GM18520 (cell line): ENCODE measurements around the gene TMEM176A.

Experiments
- ATAC-seq: cut with Tn5 transposase; IDR thresholded peaks from one replicate; pipeline ENCODE4 v1.9.1; 2021; ENCODE audit not compliant: unreplicated experiment

Gene TMEM176A

DNA sequence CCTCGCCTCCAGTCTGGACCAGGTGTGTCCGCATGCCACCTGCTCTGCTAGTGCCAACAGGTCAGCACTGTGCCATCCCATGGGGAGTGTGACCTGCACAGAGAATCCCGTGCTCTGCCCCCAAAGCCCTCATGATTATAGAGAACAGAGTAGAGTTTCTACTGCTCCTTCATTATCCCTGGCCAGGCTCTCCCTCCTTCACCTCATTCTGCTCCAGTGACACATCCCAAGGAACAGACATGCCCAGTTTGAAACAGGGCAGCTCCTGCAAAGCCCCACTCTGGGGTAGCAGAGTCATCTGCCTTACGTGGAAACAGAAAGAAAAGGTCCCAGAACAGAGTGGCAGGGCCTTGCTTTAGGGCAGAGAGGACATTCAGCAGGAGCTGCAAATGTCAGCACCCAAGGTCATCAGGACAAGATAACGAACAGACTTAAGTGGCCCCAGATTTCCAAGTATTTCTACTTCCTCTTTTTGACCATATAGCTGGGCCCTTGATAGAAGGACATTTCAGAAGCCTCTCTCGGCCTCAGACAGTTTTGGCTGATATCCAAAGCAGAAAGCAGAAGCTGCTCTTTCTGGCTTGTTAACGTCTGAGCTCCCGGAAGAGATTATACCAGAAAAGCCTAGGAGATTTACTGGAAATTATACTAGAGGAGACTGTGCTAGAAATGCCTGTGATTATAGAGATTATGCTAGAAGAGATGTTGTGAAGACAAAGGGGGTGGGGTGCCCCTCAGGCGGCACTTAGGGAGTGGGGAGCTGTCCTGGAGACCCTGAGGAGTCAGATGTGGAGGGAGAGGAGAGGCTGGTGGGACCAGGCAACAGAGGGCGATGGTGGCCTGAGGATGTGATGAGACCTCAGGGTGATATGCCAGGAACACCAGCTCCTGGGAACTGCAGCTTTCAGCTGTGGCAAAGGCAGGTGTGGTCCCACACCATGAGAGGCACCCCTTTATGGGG is 13.0 kb upstream of the TMEM176A start:
- ATAC-seq = no peak

DNA sequence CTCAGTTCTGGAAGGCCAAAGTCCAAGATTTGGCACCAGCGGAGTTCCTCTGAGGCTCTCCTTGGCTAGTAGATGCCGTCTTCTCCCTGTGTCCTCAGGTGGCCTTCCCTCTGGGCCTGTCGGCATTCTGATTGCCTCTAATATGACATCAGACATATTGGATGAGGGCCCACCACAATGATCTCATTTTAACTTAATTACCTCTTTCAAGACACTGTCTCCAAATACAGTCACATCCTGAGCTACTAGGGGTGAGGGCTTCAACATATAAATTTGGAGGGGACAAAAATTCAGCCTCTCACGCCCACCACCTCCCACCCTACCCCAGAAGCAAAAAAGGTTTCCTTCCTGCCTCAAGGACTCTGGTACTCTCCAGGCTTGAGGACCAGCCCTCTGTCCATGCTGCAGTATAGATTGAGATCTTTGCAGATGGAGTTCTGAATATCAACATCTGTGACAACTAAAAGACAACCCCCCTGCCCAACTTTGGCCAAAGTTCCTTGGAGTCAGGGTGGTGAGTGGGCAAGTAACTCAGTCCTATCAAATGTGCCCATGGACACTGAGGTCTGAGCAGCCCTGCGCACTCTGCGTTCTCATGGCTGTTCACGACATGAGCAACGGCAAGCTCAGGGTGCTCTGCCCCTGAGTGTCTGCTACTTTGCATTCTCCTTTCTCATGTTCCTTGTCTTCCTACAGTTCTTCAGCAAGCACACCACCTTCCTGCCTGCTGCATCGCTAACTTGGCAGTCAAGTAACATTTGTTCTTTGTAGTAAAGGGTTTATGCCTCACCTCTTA is 11.9 kb upstream of the TMEM176A start:
- no peak for ATAC-seq

DNA sequence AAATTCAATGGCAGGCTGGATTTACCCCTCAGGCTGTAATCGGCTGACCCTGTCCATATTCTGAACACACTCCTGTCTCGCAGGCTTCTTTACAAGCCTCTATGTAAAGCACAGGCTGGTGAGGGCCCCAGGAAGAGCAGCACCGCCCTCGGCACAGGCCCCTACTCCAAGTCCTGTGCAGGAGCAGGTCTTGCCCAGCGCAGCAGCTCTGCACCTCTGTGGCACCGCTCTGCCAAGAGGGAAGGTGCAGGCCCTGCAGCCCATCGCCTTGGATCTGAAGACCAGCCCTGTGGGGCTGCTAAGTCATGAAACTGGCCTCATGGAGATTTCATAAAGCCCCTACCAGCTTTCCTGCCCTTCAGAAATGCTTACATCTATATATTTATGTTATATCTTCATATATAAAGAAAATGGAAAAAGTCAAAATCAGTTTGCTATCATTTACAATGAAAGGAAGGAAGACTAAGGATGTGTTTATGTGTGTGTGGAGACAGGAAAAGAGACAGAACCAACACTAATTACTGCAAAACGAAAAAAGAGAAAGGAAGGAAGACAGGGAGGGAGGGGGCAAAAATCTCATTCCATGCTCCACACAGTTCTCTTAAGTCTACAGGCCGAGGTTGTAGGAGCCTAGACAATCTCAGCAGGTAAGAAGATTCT is 10.0 kb upstream of the TMEM176A start:
- no peak for ATAC-seq

DNA sequence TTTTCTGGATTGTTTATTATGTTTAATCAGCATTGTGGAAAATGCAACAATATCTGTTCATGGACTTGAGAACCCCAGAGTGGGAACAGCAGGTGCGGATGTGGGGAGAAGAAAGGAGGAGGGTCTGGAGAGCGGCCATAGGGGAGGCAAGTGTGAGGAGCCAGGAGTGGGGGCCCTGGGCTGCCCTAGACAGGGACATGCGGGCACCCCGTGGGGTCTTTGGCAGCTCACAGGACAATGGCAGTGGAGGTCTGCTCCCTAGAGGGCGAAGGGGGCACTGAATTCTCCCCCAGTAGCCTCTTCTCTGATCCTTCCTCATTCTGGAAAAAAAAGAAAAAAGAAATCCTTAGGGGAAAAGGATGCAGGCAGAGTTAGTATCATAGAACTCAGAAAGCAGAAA is 9.3 kb upstream of the TMEM176A start:
- no peak for ATAC-seq

DNA sequence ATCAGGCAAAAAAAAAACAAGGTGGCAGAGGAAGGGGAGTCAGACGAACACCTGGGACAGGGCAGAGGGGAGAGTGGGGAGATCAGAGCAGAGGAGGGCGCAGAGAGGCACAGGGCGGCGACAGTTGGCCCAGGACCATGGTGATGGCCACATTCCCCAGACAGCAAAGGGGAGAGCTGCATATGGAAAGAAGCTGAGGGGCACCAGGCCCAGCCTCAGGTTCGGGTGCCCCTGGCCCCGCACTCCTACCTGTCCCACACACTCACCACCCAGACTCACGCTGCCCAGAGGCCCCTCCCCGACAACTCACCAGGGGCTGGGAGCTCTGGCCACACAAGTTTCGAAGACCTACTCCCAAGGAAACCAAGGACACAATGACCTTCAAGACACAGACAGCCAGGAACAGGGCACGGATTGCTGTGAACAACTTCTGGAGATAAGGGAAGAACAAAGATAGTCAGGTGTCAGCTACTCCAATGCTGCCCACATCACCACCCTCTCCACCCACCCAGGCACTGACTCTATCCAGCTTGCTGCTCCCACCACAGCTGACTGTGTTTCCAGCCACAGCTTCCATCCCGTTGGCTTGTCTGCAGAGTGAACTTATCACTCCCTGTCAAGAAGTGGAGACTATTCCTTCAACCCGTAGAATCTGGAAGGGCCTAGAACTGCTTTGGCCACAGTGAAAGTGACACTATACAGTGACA is 8.7 kb upstream of the TMEM176A start:
- no peak for ATAC-seq

DNA sequence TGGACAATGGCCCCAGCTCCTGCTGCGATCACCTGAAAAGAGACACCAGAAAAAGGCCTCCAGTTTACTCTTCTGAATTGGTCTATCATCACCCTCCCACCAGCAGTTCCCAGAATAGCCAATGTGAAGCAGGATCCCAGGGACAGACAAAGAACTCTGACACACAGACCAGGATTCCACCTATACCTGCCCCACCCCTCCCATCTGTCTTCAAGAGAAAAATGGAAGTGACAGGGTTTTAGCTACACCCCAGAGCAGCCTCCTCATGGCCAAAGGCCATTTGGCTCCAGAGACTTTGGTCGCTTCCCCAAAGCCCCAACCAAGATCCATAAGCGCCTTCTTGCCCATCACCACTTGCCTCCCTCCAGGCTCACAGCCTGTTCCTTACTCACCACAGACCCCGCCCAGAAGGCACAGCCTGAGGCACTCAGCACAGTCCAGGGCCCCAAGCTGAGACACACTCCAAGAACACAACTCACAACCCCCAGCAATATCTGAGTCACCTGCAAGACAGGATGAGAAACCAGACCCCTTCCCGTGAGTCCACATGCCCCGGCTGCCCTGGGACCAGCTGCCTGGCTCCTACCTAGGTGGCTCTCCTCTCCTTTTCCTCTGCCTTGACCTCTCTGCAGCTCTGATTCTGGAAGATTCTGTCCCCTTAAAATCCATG is 6.9 kb upstream of the TMEM176A start:
- ATAC-seq = no peak

DNA sequence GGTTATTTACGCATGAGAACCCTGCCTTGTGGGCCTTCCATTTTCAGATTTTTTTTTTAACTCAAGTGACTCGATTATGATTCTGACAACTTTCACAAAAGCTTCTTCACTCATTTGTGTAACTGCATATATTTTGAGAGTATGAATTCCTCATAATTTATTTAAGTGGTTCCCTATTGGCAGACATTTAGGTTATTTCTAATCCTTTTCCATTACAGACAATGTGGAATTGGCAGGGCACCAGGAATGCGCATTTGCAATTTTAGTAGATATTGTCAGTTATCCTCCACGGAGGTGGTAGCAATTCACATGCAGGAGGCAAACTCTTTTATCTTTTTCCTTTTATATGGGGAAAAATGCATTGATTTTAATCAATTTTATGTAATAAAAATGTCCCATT is 2.9 kb upstream of the TMEM176A start:
- no peak for ATAC-seq

DNA sequence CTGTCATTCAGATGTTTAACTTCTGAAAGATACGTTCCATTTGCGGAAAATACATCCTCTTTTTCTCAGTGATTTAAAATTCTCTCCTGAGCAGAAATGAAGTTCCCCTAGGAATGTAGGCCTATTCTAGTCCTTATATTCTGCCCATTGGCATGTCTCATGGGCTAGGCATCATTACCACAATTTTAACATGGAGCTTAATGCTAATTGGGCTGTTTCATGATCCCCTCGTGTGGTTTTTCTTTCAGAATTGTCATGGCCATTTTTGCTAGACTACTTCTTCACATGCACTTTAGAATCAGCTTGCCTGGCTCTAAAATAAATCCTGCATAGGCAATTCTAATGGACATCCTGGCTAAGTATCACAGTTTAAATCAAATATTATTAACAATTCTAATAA is 1.4 kb upstream of the TMEM176A start:
- no peak for ATAC-seq

DNA sequence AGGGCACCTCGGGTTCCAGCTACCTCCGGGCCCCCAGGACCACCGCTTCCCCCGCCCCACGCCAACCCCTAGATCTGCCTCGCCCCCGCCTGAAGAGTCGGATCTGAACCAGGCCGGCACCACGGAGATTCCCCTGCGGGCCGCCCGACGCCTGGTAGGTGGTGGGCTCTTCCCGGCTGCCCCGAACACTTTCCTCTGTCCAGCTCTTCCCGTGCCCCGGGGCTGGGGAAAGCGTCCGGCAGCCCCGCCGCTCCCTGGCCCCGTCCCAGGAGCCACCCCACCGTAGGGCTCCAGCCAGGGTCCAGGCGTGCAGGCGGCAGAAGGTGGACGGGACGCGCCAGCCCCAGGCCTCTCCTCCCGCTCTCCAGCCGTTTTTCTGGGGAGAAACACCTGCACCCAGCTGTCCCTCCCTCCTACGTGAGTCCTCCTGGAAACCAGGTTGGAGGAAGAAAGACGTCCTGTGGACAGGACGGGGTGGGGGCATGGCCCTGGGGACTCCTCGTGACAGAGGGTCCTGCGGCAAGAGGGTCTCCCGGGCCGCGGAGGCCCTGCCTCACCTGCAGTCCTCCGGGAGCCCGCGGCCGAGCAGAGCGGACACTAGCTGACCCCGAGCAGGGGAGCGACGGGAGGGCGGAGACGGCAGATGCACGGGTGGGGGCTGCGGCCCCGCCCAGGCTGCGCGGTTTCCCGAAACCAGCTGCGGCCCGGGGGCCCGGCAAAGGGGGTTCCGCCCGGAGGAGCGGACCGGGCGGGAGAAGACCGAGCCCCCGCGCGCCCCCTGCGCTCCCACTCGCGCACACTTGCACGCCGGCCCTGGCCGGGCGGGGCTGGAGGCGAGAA is 608 bp upstream of the TMEM176A start, which contains the start of gene TMEM176B:
TMEM176B (minus strand) TSS at position 624 of the 840 bp plus-strand sequence. CDS start 3,795 bp downstream, outside the sequence.
- ATAC-seq = no peak

DNA sequence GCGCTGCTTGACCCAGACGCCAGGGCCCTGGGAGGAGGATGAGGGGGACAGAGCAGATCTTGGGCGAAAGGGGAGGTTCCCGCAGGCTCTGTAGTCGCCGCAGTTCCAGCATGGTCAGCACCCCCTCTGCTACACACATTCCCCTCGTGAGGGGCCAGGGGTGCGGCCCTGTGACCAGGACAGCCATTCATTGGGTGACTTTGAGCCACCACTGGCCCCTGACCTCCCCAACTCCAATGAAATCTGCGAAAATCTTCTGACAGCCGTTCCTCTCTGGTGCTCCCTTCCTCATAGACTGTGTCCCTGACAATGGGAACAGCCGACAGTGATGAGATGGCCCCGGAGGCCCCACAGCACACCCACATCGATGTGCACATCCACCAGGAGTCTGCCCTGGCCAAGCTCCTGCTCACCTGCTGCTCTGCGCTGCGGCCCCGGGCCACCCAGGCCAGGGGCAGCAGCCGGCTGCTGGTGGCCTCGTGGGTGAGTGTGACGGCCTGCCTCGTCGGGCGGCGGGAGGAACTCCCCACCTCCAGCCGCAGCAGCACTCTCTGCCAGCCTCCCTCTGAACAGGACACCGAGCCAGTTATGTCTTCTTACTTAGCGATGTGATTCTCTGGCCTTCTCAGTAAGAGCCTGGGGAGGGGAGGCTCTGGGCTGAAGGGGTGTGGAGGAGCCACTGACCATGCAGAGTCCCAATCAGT is 825 bp downstream of the TMEM176A start:
- ATAC-seq = no peak

DNA sequence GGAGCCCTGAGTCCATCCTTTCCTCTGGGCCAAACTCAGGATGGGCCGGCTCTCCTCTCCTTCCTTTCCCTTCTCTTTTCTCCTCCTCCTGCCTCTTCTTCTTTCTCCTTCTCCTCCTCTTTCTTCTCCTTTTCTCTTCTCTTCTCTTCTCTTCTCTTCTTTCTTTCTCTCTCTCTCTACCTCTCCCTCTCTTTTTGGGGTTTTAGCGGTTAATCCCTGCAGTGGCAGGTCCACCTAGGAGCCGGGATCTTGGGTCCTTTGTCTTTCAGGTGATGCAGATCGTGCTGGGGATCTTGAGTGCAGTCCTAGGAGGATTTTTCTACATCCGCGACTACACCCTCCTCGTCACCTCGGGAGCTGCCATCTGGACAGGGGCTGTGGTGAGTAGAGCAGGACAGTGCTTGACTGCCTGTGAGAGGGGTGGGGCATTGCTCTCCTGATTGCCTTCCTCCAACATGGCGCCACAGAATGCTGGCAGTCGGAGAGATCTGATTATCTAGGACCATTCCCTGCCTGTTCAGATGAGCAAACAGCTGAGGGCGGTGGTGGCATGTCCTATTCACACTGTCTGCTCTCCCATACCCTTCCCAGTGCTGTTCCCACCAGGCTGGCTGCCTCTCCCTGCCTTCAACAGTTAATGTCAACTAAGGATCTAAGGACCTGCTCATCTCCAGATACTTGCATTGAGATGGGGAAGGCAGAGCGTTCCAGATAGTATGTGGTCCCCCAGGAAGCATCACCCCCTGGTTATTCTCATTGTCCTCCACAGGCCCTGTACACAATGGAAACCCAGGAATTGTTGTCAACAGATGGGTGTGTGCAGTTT is 1.6 kb downstream of the TMEM176A start:
- ATAC-seq = no peak

DNA sequence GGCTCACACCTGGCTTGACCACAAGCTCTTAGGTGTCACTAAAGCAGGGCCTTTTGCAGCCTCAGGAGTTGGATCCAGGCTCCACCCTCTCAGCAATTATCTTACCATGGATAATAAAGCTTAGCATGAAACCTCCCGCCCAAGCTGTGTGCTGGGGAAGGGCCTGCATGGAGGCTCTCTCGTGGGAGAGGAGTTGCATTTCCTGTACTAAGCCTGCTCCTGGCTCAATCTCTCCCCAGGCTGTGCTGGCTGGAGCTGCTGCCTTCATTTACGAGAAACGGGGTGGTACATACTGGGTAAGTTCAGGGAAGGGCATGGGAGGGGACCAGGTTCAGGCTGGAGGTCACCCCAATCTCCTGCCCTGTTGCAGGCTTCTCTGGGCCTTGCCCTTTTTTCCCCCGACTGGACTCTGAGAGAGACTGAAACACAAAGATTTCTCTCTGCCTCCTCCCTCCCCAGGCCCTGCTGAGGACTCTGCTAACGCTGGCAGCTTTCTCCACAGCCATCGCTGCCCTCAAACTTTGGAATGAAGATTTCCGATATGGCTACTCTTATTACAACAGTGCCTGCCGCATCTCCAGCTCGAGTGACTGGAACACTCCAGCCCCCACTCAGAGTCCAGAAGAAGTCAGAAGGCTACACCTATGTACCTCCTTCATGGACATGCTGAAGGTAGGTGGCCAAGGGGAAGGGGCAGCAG is 2.7 kb downstream of the TMEM176A start:
- no peak for ATAC-seq

DNA sequence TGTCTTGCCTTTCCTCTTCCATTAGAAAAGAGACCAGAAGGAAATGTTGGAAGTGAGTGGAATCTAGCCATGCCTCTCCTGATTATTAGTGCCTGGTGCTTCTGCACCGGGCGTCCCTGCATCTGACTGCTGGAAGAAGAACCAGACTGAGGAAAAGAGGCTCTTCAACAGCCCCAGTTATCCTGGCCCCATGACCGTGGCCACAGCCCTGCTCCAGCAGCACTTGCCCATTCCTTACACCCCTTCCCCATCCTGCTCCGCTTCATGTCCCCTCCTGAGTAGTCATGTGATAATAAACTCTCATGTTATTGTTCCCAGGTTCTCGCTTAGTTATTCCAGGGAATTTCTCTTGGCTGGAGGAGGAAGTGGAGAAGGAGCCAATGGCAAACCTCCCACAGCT is 4.2 kb downstream of the TMEM176A start:
- no peak for ATAC-seq

DNA sequence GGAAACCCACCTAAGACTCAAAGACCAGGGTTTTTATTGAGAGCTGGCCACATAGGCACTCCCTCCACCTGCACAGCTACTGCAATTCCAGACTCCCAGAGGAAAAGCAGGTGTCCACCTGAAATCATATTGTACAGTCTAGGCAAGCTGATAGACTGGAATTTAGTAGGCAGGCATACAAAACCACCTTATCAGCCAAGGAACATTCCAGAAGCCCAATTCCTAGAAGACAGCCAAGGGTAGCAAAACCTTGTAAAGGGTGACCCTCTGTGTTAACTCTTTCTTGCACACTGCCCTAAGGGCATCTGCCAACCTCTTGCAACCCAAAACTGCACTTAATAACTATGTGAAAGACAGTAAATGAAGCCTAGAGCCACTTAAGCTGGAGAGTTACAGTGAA is 5.3 kb downstream of the TMEM176A start:
- no peak for ATAC-seq

DNA sequence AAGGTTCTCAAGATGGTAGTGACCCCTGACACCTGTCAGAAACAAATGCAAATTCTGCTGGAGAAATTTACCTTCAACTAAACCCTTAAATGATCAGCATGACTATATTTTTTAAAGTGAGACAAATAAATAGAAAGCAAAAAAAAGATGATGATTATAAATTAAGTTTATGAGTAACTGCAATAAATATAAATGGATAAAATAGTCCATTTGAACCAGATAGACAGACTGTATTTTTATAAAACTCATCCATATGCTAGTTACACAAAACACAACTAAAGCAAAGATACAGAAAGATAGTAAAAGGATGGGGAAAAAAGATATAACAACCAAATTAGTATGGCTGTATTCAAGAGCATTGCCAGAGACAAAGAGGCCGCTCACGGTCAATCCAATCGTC is 5.9 kb downstream of the TMEM176A start:
- no peak for ATAC-seq

DNA sequence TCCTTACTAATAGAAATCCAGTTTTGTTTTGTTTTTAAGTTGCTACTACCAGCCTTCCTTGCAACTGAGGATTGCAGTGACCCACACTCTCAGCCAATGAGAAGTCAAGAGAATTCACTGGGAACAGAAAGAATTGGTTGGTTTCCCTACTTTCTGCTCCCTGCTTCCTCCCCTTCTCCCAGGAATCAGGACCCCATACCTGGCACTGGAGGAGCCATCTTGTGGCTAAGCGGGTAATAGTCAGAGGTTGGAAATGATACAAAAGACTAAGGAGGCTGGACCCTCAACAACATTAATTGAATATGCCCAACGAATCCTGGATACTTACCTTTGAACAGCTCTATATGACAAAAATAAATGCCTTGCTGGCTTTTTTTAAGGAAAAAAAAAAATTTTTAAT is 6.3 kb downstream of the TMEM176A start:
- ATAC-seq = no peak
